PC-9 (cell line): Measurements from ENCODE around the gene CAMTA1. TPM values are rescaled to one million over a fixed set of nuclear protein-coding genes. Genes with fewer than 3 reads are reported as not detected.

Source experiments
- BruUV-seq: library from RNA; stranded (reverse); fragments of 400-500 nt; replicated peaks from 2 replicates; lab custom pipeline; 2021; lab: Mats Ljungman, UMichigan
- CTCF ChIA-PET: fragments of 300-600 bp; sonication (Branson Sonifier 250); formaldehyde crosslinking; loops from one replicate; lab custom pipeline; 2022; ENCODE audit warnings: antibody characterized with exemption; lab: Charles Lee
- POLR2A ChIA-PET: fragments of 300-600 bp; sonication (Branson Sonifier 250); formaldehyde crosslinking; loops from one replicate; lab custom pipeline; 2022; ENCODE audit warnings: antibody characterized with exemption; ENCODE audit not compliant: unreplicated experiment; lab: Charles Lee
- DNase-seq, 2 experiments: peaks; one replicate each; pipeline versions ENCODE4 v3.0.0 to v3.0.0-alpha.2; 2015 to 2022; ENCODE audit warnings: mixed read lengths in 1 of 2
- H2AFZ ChIP-seq: fragments of 200-600 bp; sonication (generic); 2 replicates; pipeline ENCODE4 v1.8.1; 2017; ENCODE audit warnings: antibody characterized with exemption
- H3F3A ChIP-seq: fragments of 200-600 bp; sonication (generic); 2 replicates; pipeline ENCODE4 v1.8.1; 2017; ENCODE audit warnings: antibody characterized with exemption, mild to moderate bottlenecking, low read depth; ENCODE audit not compliant: insufficient read depth
- H3K27ac ChIP-seq: fragments of 200-600 bp; sonication (generic); 2 replicates; pipeline ENCODE4 v1.6.1; 2016; ENCODE audit warnings: mixed run types
- H3K27me3 ChIP-seq: fragments of 200-600 bp; sonication (generic); 2 replicates; pipeline ENCODE4 v1.6.1; 2016; ENCODE audit warnings: low read depth, mixed run types; ENCODE audit not compliant: insufficient read depth
- H3K36me3 ChIP-seq: fragments of 200-600 bp; sonication (generic); 2 replicates; pipeline ENCODE4 v1.6.1; 2016; ENCODE audit warnings: low read depth, mixed run types
- H3K4me1 ChIP-seq: fragments of 200-600 bp; sonication (generic); replicated peaks from 2 replicates; pipeline ENCODE4 v1.6.1; 2016; ENCODE audit warnings: mixed run types; ENCODE audit not compliant: insufficient read depth
- H3K4me2 ChIP-seq: fragments of 200-600 bp; sonication (generic); 2 replicates; pipeline ENCODE4 v1.6.1; 2017; ENCODE audit warnings: mixed run types
- H3K4me3 ChIP-seq: fragments of 200-600 bp; sonication (generic); 2 replicates; pipeline ENCODE4 v1.6.1; 2016; ENCODE audit warnings: mixed run types
- H3K79me2 ChIP-seq: fragments of 200-600 bp; sonication (generic); 2 replicates; pipeline ENCODE4 v1.6.1; 2017; ENCODE audit warnings: low read depth, mixed run types
- H3K9me2 ChIP-seq: fragments of 200-600 bp; sonication (generic); 2 replicates; pipeline ENCODE4 v1.8.1; 2017; ENCODE audit warnings: mild to moderate bottlenecking; ENCODE audit not compliant: insufficient read depth
- H3K9me3 ChIP-seq: fragments of 200-600 bp; sonication (generic); 2 replicates; pipeline ENCODE4 v1.8.1; 2016; ENCODE audit warnings: low read depth; ENCODE audit not compliant: insufficient read depth
- H4K20me1 ChIP-seq: fragments of 200-600 bp; sonication (generic); 2 replicates; pipeline ENCODE4 v1.8.1; 2017; ENCODE audit not compliant: insufficient read depth
- EZH2 ChIP-seq: fragments of 200-600 bp; sonication (generic); IDR thresholded peaks from 2 replicates; pipeline ENCODE4 v1.8.0; 2017; ENCODE audit warnings: antibody characterized with exemption, low read depth
- intact Hi-C: fragments of 100-400 bp; cut with micrococcal nuclease; formaldehyde crosslinking; loops from one replicate; pipeline ENCODE4 v1.10.0; 2022; ENCODE audit not compliant: unreplicated experiment
- total RNA-seq: library from RNA; stranded (reverse); gene quantifications from 2 replicates; pipeline ENCODE4 v1.2.3, GENCODE V29; 2021
- TF ChIP-seq, protein P1 (sequence below): fragments of 200-600 bp; sonication (generic); conservative IDR thresholded peaks from 2 replicates; pipeline ENCODE4 v1.6.1; 2017; ENCODE audit warnings: mixed run types, antibody characterized with exemption, mild to moderate bottlenecking, moderate library complexity

CAMTA1 gene
- total RNA-seq, 1 experiment from 2014 or later: 72.3 TPM

DNA sequence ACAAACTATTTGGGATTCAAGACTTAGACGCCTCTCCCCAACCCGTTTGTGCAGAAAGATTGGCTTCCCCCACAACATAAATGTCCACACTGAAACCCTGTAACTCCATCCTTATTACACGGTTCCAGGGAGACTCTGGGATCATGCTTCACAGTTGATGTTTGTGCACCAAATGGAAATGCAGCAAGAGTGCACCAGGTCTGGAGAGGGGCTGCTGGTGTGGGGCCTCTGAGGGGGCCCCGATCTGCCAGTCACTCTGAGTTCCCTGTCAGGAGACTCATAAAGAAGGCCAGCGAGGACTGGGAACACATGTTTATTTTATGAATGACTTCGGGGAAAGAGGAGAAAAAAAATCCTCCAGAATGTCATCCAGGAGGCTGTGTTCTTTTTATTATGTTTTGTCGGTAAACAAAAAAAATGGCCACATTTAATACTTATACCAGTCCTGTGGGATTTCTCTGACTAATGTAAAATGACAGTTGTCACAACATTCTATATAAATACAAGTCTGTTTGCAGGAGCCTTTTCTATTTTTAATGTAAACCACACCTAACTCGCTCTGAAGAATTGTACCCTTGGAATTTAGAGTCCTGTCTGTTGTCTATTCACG, 546.8 kb downstream of the CAMTA1 start:
- intact Hi-C loops: no loop called here
- TF ChIP-seq, protein P1, sequence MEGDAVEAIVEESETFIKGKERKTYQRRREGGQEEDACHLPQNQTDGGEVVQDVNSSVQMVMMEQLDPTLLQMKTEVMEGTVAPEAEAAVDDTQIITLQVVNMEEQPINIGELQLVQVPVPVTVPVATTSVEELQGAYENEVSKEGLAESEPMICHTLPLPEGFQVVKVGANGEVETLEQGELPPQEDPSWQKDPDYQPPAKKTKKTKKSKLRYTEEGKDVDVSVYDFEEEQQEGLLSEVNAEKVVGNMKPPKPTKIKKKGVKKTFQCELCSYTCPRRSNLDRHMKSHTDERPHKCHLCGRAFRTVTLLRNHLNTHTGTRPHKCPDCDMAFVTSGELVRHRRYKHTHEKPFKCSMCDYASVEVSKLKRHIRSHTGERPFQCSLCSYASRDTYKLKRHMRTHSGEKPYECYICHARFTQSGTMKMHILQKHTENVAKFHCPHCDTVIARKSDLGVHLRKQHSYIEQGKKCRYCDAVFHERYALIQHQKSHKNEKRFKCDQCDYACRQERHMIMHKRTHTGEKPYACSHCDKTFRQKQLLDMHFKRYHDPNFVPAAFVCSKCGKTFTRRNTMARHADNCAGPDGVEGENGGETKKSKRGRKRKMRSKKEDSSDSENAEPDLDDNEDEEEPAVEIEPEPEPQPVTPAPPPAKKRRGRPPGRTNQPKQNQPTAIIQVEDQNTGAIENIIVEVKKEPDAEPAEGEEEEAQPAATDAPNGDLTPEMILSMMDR: no peak
- no peak for TF ChIP-seq EZH2
- Histone ChIP-seq H3K4me3 (no peak overlapping the region), H3K4me1 (no peaks in the 10 kb centered on the region), H2AFZ (no peak overlapping the region), H3K9me2 (no peaks in the 10 kb centered on the region), H3K9me3 (no peaks in the 10 kb centered on the region), H3K27ac (no peak overlapping the region), H3K4me2 (no peak overlapping the region), H3K79me2 (no peaks in the 10 kb centered on the region), H3K27me3 (peaks cover 68% of the 10 kb centered on the region), H4K20me1 (no peaks in the 10 kb centered on the region), H3K36me3 (no peaks in the 10 kb centered on the region), H3F3A (no peaks in the 10 kb centered on the region)
- ChIA-PET POLR2A (no interaction called here), CTCF (no interaction called here)
- BruUV-seq: no TSS peak
- no peak for DNase-seq

DNA sequence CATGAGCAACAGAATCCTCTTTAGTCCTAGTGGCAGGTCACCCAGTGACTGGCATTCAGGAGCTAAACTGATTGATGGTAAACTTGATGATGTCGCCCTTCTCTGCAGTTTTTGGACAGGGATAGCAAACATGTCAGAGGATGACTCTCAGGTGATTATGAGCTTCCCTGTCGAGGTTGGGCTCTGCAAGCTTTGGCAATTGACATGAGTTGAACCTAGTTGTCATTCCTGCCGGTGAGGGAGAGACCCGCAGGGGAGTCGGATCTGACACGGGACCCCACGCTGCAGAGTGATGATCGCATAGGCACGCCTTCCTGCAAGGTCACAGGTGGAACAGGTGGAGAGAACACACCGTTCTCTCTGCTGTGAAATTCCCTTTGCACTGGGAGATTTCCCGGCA, 547.8 kb downstream of the CAMTA1 start:
- CTCF ChIA-PET: no interaction called here
- no TSS peak for BruUV-seq
- no peaks in the 10 kb centered on the region for H4K20me1 ChIP-seq
- no peaks in the 10 kb centered on the region for H3K4me1 ChIP-seq
- no peak overlapping the region for H3K4me3 ChIP-seq
- H3K4me2 ChIP-seq: no peak overlapping the region
- H3K79me2 ChIP-seq: no peaks in the 10 kb centered on the region
- H3K27ac ChIP-seq: no peak overlapping the region
- DNase-seq: no peak
- no peaks in the 10 kb centered on the region for H3F3A ChIP-seq
- no peaks in the 10 kb centered on the region for H3K9me2 ChIP-seq
- POLR2A ChIA-PET: no interaction called here
- intact Hi-C loops: no loop called here
- H3K9me3 ChIP-seq: no peaks in the 10 kb centered on the region
- H2AFZ ChIP-seq: no peak overlapping the region
- no peaks in the 10 kb centered on the region for H3K36me3 ChIP-seq
- TF ChIP-seq, protein P1: no peak
- TF ChIP-seq EZH2: no peak
- peaks cover 71% of the 10 kb centered on the region for H3K27me3 ChIP-seq

DNA sequence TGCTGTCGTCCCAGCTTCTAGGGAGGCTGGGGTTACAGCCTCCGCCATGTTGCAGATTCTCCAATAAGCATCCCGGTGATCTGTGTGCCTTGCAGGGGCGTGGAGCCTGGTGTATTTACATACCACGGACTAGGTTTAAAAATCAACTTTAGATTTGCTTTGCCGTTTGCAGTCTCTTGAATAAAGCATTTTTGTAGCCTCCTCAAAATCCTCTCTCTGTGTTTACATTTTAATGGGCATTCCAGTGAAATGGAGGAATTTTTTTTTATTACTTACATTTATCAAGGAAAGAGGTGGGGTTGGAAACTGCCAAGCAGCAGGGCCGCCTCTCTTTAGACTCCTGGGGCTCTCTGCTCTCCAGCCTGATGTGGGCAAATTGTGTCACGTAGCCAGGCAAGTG, 548.4 kb downstream of the CAMTA1 start:
- no peak for TF ChIP-seq EZH2
- TF ChIP-seq, protein P1: no peak
- intact Hi-C loops: no loop called here

More for the DNA sequence above, 548.4 kb downstream of the CAMTA1 start:
- ChIA-PET CTCF (no interaction called here), POLR2A (no interaction called here)
- H4K20me1 ChIP-seq: no peaks in the 10 kb centered on the region
- no peak for DNase-seq
- no peak overlapping the region for H2AFZ ChIP-seq
- no peaks in the 10 kb centered on the region for H3K79me2 ChIP-seq
- H3K9me2 ChIP-seq: no peaks in the 10 kb centered on the region
- H3K4me3 ChIP-seq: no peak overlapping the region
- H3K9me3 ChIP-seq: no peaks in the 10 kb centered on the region
- no peak overlapping the region for H3K27ac ChIP-seq
- H3K27me3 ChIP-seq: peaks cover 71% of the 10 kb centered on the region
- H3K4me1 ChIP-seq: no peaks in the 10 kb centered on the region
- BruUV-seq: no TSS peak
- no peak overlapping the region for H3K4me2 ChIP-seq
- H3K36me3 ChIP-seq: no peaks in the 10 kb centered on the region
- no peaks in the 10 kb centered on the region for H3F3A ChIP-seq
